ENCODE data around the gene BST1.

Gene BST1

DNA sequence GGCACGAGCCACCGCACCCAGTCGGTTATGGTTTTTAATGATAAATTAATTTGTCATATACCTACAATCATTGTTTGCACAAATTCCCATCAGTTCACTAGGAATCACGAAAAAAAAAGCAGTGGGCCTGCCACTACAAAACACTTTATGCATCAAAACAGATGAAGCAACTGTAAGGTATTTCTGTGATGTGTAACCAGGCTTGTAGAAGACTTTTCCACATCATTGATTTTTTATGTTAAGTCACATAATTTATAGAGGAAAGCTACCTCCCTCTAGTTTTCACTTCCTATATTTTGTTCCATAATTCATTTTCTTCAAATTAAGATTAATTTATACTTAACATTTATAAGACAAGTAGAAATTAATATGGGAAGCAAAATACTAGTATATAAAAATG lies 27.9 kb upstream of the BST1 start:
- FAIRE-seq (no peak), DNase-seq (ENCODE audit: extremely low spot score, insufficient read length, low read depth) (no peak)

DNA sequence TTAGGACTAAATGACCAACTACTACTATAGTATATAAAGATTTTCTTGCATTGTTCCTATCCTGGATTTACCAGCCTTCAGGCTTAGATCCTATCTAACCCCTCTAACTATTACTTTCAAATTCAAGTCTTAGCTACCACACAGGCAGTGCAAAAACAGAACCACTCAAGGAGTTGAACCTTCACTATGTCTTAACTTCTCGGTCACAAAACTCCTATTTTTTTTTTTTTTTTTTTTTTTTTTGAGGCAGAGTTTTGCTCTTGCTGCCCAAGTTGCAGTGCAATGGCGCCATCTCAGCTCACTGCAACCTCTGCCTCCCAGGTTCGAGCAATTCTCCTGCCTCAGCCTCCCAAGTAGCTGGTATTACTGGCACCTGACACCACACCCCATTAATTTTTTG lies 27.5 kb upstream of the BST1 start:
- FAIRE-seq (no peak), DNase-seq (ENCODE audit: extremely low spot score, insufficient read length, low read depth) (no peak)

DNA sequence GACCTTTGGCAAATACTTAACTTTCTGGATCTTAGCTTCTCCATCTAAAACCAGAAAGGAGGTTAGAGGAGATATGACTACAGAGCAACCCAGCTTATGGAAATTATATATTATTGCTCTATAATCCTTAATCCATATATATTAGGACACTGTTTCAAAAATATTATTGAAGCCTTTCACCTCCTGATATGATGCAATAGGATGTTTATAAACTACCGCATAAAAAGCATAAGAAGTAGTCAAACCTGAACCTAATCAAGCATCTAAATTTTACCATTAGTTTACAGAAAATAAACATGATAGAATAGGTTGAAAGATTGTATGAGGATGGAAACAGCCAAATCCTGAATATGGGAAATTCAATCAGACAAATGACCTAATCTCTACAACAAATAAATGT lies 26.8 kb upstream of the BST1 start:
- FAIRE-seq (peak; percentile 36), DNase-seq (ENCODE audit: extremely low spot score, insufficient read length, low read depth) (no peak)

GRCh38 chr4:15676899-15677298 lies 26.0 kb upstream of the BST1 start:
- FAIRE-seq: no peak
- no peak for DNase-seq (ENCODE audit: extremely low spot score, insufficient read length, low read depth)

DNA sequence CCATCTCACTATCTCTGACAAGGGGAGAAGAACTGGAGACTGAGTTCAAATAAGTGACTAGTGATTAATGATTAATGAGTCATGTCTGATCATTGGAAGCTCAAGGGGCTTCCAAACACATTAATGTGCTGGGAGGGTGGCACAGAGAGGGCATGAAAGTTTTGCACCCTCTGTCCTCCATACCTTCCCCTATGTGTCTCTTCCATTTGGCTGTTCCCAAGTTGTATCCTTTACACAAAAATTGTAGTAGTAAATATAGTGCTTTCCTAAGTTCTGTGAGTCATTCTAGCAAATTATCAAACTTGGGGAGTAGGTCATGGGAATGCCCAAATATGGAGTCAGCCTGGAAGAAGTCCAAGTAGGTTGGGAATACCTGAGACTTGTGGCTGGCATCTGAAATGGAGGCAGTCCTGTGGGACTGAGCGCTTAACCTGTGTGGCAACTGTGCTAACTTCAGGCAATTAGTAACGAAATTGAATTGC lies 25.3 kb upstream of the BST1 start:
- DNase-seq (ENCODE audit: extremely low spot score, insufficient read length, low read depth) (no peak), FAIRE-seq (peak; percentile 59)

DNA sequence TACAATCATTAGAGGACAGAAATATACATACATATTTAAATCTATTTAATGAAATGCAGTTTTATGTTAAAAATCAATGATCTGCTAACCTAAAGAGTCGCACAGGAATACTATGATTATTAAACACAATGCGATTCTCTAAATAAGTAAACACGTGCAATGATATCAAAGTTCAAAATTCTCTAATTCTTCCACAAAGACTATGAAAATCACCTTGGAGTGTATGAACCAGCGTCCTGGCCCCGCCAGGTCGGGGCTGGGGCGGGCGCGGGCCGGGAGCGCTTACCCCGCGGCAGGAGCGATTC lies 21.8 kb upstream of the BST1 start:
- DNase-seq (ENCODE audit: extremely low spot score, insufficient read length, low read depth) (no peak), FAIRE-seq (no peak)

GRCh38 chr4:15681372-15682241 lies 21.3 kb upstream of the BST1 start, which contains the start of gene FAM200B:
Gene FAM200B, plus strand, starts transcription at chr4:15681827. Its CDS starts 5,151 bp downstream, at chr4:15686978.
- peak; percentile 93 for DNase-seq (ENCODE audit: extremely low spot score, insufficient read length, low read depth)
- peak; percentile 98 for FAIRE-seq

GRCh38 chr4:15682242-15683142 lies 20.4 kb upstream of the BST1 start:
- no peak for DNase-seq (ENCODE audit: extremely low spot score, insufficient read length, low read depth)
- peak; percentile 77 for FAIRE-seq

GRCh38 chr4:15683143-15683495 lies 19.7 kb upstream of the BST1 start:
- no peak for DNase-seq (ENCODE audit: extremely low spot score, insufficient read length, low read depth)
- no peak for FAIRE-seq

DNA sequence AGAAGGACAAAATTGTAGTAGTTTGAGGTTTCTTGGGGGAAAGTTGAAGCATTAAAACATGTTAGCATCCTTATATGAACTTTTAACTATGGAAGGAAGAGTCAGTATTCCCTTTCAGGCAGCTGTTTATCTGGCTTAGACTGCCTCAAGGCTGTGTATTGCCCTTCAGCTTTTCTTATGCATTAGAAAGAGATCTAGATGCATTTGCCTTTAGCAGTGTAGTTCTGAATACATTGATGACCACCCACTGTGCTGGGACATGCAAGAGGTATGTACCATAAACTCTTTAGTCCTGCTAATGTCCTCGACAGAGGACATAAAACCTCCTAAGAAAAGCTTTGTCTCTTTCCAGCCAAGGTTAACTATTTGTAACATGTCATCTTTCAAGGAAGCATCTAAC lies 18.4 kb upstream of the BST1 start:
- FAIRE-seq: no peak
- no peak for DNase-seq (ENCODE audit: extremely low spot score, insufficient read length, low read depth)

DNA sequence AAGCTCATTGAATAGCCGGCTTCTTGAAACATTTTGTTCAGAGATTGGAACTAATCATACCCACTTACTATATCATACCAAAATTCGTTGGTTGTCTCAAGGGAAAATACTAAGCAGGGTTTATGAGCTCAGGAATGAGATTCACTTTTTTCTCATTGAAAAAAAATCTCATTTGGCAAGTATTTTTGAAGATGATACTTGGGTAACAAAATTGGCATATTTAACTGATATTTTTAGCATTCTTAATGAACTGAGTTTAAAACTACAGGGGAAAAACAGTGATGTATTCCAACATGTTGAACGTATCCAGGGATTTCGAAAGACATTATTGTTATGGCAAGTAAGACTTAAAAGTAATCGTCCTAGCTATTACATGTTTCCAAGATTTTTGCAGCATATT lies 14.8 kb upstream of the BST1 start:
- FAIRE-seq (no peak), DNase-seq (ENCODE audit: extremely low spot score, insufficient read length, low read depth) (no peak)

GRCh38 chr4:15689540-15689939 lies 13.3 kb upstream of the BST1 start:
- DNase-seq (ENCODE audit: extremely low spot score, insufficient read length, low read depth) (no peak), FAIRE-seq (no peak)

DNA sequence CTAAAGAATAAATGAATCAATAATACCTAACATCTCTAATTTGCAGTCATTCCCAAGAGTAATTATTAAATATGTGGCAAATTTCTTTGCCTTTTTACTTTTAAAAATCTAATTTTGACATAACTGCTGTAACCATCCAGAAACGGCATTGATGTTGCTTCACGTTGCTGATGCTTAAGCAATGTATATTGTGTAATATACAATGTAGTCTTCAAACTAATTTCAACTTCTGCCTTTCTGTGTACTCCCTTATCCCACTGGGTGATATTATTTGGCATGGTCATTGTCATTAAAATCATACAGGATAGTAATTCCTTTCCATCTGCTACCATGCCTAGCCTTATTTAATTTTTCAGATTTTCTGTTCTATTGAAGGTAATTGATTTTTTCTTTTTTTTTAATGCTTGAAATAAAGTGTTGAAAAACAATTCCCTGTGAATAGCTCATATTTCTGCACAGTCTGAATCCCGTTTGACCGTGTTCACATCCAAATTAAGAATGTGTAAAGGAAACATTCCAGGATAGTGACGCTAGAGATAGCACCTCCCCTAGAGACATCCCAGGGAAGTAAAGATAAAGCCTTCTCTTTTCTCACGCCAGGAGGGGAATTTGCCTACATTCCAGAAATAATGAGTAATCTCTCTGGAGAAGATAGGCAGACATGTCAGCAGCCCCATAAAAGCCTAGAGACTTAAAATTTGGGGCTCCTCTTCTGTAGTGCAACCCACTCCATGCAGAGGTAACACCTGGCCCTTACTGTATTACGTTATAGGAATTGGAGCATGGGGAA lies 12.7 kb upstream of the BST1 start:
- DNase-seq (ENCODE audit: extremely low spot score, insufficient read length, low read depth) (no peak), FAIRE-seq (no peak)

DNA sequence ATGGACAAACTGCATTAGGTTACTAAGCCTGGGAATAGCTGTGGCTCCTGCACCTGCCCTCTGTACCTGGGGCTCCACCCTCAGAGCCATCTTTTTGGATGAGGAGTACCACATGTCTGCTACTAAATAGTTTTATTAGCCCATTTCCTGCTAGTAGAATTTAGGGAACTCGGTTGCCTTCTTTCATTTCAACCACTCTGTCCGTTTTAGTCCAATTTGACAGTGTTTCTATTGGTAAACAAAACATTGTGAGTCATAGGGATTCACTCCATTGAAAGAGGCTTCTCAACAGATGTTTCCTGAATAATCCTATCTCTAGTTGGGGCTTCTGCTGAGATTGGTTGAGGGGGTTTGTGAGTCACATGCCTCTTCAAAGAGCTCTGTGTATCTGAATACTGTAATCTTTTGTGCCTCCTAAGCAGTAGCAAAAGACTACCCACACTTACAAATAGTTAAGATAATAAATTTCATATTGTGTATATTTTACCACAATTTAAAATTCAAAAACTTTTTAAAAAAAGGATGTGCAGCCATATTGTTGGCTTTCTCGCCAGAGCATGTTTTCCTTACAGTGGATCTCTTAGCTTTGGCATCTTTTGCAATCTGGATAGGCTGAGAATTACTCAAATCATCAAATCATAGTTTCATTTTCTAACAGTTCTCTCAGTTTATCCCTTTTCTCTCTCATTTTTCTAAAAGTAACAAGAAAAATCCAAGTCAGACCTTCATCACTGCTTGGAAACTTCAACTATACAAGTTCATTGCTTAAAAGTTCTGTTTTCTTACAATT lies 11.3 kb upstream of the BST1 start:
- FAIRE-seq: no peak
- no peak for DNase-seq (ENCODE audit: extremely low spot score, insufficient read length, low read depth)

DNA sequence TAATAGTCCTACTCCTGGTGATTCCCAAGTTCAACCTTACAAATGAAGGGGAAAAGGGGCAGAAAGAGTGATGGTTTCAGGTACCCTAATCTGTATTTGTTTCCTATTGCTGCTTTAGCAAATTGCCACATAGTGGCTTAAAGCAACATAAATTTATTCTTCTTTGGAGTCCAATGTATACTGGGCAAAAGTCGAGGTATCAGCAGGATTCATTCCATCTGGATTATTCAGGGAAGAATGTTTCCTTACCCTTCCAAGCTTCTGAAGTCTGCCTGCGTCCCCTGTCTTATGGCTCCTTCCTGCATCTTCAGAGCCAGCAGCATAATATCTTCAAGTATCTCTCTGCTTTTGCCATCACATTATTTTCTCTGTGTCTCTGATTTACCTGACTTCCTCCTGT lies 10.3 kb upstream of the BST1 start:
- FAIRE-seq (no peak), DNase-seq (ENCODE audit: extremely low spot score, insufficient read length, low read depth) (no peak)

DNA sequence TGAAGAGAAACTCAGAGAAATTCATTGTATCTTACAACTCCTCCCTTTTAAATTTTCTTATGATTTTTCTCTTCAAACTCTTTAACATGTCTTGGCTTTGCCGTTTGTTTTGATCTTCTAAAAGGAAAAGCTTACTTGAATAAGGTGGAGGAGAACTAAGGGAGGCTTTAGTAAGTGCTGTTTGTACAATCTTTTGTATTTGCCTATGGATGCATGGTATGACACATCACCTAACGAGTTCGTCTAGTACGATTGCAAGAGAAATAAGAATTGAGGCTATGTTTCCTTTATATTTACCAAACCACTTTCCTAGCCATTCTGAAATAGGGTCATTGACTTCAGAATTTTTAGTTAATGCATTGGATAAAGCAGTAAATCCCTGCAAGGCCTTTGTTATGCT lies 8.4 kb upstream of the BST1 start:
- DNase-seq (ENCODE audit: extremely low spot score, insufficient read length, low read depth): no peak
- no peak for FAIRE-seq

GRCh38 chr4:15695240-15695699 lies 7.6 kb upstream of the BST1 start:
- DNase-seq (ENCODE audit: extremely low spot score, insufficient read length, low read depth) (no peak), FAIRE-seq (no peak)

DNA sequence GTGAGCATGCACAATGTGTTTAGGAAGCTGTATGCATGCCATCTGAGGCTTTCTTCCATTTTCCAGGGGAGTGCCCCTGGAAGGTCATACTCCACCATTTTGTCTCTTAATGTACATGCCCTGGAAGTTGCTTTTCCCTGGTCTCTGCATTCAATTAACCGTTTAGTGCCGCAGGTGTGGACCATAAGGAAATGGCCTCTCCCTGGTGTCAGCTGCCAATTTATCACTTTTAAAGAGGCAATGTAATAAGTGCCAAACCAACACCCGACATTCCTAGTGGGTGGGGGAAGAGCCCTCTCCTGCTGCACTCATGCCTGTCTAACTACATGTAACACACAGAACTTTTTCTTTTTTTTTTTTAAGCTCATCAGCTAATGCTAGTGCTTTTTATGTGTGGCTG lies 7.1 kb upstream of the BST1 start:
- FAIRE-seq (no peak), DNase-seq (ENCODE audit: extremely low spot score, insufficient read length, low read depth) (no peak)

GRCh38 chr4:15696866-15697265 lies 6.0 kb upstream of the BST1 start:
- DNase-seq (ENCODE audit: extremely low spot score, insufficient read length, low read depth) (no peak), FAIRE-seq (no peak)

DNA sequence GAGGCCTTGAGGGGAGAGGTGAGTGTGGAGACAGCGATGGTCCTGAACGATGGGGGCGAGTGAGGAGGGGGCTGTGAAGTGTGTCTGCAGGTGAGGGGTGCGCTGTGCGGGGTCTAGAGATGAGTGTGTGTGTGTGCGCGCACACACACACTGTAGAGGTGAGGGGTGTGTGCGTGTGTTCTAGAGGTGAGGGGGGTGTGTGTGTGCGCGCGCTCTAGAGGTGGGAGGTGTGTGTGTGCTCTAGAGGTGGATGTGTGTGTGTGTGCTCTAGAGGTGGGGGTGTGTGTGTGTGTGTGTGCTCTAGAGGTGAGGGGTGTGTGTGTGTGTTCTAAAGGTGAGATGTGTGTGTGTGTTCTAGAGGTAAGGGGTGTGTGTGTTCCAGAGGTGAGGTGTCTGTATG lies 574 bp downstream of the BST1 start:
- no peak for FAIRE-seq
- DNase-seq (ENCODE audit: extremely low spot score, insufficient read length, low read depth): no peak

Data from GM18507 (cell line).